IMR-90 (cell line): ENCODE results near the gene FBXL4. TPM values are rescaled to one million over a fixed set of nuclear protein-coding genes. Genes with fewer than 3 reads are reported as not detected.
A peak's percentile ranks its signal among the peaks of the same experiment; 100 is the strongest.

ENCODE experiments used
- ATAC-seq: fragments of 200-7000 bp; cut with Tn5 transposase; 2 replicates; pipeline ENCODE4 v1.9.1; 2020; ENCODE audit warnings: low read depth, mild to moderate bottlenecking, moderate library complexity
- BruUV-seq: library from RNA; stranded (reverse); fragments of 400-500 nt; replicated peaks from 2 replicates; lab custom pipeline; 2021; lab: Mats Ljungman, UMichigan
- CTCF ChIA-PET: fragments of 300-600 bp; formaldehyde crosslinking; extraction: SDS; loops from one replicate; lab custom pipeline; 2021; ENCODE audit warnings: antibody characterized with exemption; lab: Yijun Ruan, JAX
- POLR2A ChIA-PET: fragments of 300-600 bp; sonication (Branson Sonifier 250); formaldehyde crosslinking; loops from one replicate; lab custom pipeline; 2022; ENCODE audit warnings: antibody characterized with exemption; ENCODE audit not compliant: unreplicated experiment; lab: Charles Lee
- DNase-seq: peaks from one replicate; pipeline ENCODE4 v3.0.0; 2013
- H2AFZ ChIP-seq: replicated peaks from 2 replicates; pipeline ENCODE3; 2013; ENCODE audit warnings: low read length, mild to moderate bottlenecking; ENCODE audit not compliant: poor library complexity
- H2AK5ac ChIP-seq: 2 replicates; pipeline ENCODE4 v1.6.1; 2013; ENCODE audit warnings: low read depth, low read length, inconsistent platforms
- H2AK9ac ChIP-seq: replicated peaks from 2 replicates; pipeline ENCODE3; 2013; ENCODE audit warnings: mild to moderate bottlenecking, low read depth, low read length, moderate library complexity; ENCODE audit not compliant: poor library complexity
- H2BK120ac ChIP-seq: 2 replicates; pipeline ENCODE4 v1.6.1; 2013; ENCODE audit warnings: low read depth, low read length, inconsistent platforms
- H2BK15ac ChIP-seq: 3 replicates; pipeline ENCODE4 v1.6.1; 2013; ENCODE audit warnings: low read depth, low read length, inconsistent platforms
- H2BK20ac ChIP-seq: 2 replicates; pipeline ENCODE4 v1.6.1; 2013; ENCODE audit warnings: low read depth, mild to moderate bottlenecking, inconsistent platforms, low read length, moderate library complexity
- H2BK5ac ChIP-seq: 2 replicates; pipeline ENCODE4 v1.6.1; 2013; ENCODE audit warnings: mild to moderate bottlenecking, low read depth, low read length, inconsistent platforms; ENCODE audit not compliant: poor library complexity, severe bottlenecking
- H3K14ac ChIP-seq: replicated peaks from 2 replicates; pipeline ENCODE4 v1.6.1; 2013; ENCODE audit warnings: low read depth, low read length, inconsistent platforms
- H3K18ac ChIP-seq: 2 replicates; pipeline ENCODE4 v1.6.1; 2013; ENCODE audit warnings: low read depth, low read length, control low read depth
- H3K23ac ChIP-seq: 2 replicates; pipeline ENCODE4 v1.6.1; 2013; ENCODE audit warnings: low read depth, low read length, inconsistent platforms
- H3K27ac ChIP-seq: 2 replicates; pipeline ENCODE4 v1.5.1; 2013; ENCODE audit warnings: mild to moderate bottlenecking, control low read depth, low read length; ENCODE audit not compliant: insufficient read depth
- H3K27me3 ChIP-seq: 2 replicates; pipeline ENCODE4 v1.6.1; 2013; ENCODE audit warnings: low read length; ENCODE audit not compliant: control insufficient read depth, insufficient read depth
- H3K36me3 ChIP-seq: 2 replicates; pipeline ENCODE4 v1.6.1; 2013; ENCODE audit warnings: low read length, mixed read lengths; ENCODE audit not compliant: control insufficient read depth, insufficient read depth
- H3K4ac ChIP-seq: 2 replicates; pipeline ENCODE4 v1.6.1; 2013; ENCODE audit warnings: low read depth, low read length, inconsistent platforms
- H3K4me1 ChIP-seq: 2 replicates; pipeline ENCODE4 v1.6.1; 2013; ENCODE audit warnings: low read length, mixed read lengths; ENCODE audit not compliant: control insufficient read depth, insufficient read depth
- H3K4me2 ChIP-seq: 2 replicates; pipeline ENCODE4 v1.6.1; 2013; ENCODE audit warnings: low read depth, mild to moderate bottlenecking, control low read depth, low read length, moderate library complexity
- H3K4me3 ChIP-seq: 2 replicates; pipeline ENCODE4 v1.5.1; 2013; ENCODE audit warnings: low read depth, mild to moderate bottlenecking, control low read depth, low read length, moderate library complexity; ENCODE audit not compliant: insufficient read depth
- H3K56ac ChIP-seq: 2 replicates; pipeline ENCODE4 v1.6.1; 2013; ENCODE audit warnings: low read length, inconsistent platforms; ENCODE audit not compliant: insufficient read depth; ENCODE audit errors: extremely low read depth
- H3K79me1 ChIP-seq, 2 experiments: 2 replicates each; pipeline ENCODE4 v1.6.1; 2013; ENCODE audit warnings: low read length in 2 of 2, inconsistent platforms in 1 of 2, low read depth in 1 of 2
- H3K9ac ChIP-seq: 2 replicates; pipeline ENCODE4 v1.6.1; 2013; ENCODE audit warnings: low read depth, low read length, control low read depth
- H3K9me1 ChIP-seq: 2 replicates; pipeline ENCODE4 v1.6.1; 2013; ENCODE audit warnings: low read length, inconsistent platforms; ENCODE audit not compliant: insufficient read depth
- H3K9me3 ChIP-seq: 2 replicates; pipeline ENCODE4 v1.6.1; 2013; ENCODE audit warnings: low read length; ENCODE audit not compliant: control insufficient read depth, insufficient read depth
- H4K20me1 ChIP-seq: 2 replicates; pipeline ENCODE4 v1.6.1; 2013; ENCODE audit warnings: low read length, inconsistent platforms; ENCODE audit not compliant: insufficient read depth
- H4K5ac ChIP-seq: 2 replicates; pipeline ENCODE4 v1.6.1; 2013; ENCODE audit warnings: mild to moderate bottlenecking, low read depth, low read length, control low read depth
- H4K8ac ChIP-seq, 2 experiments: 2 replicates each; pipeline ENCODE4 v1.6.1; 2013; ENCODE audit warnings: low read depth in 2 of 2, low read length in 2 of 2, control low read depth in 1 of 2, inconsistent platforms in 1 of 2
- H4K91ac ChIP-seq: 2 replicates; pipeline ENCODE4 v1.6.1; 2013; ENCODE audit warnings: low read depth, low read length, inconsistent platforms; ENCODE audit not compliant: insufficient read depth
- BHLHE40 ChIP-seq: fragments of 150-350 bp; IDR thresholded peaks from 2 replicates; pipeline ENCODE4 v1.6.1; 2016; ENCODE audit warnings: mild to moderate bottlenecking, low read depth, low read length
- FOS ChIP-seq: fragments of 150-350 bp; IDR thresholded peaks from 2 replicates; pipeline ENCODE4 v1.6.1; 2016; ENCODE audit warnings: low read depth, low read length
- WGBS, 2 experiments: methylation state at CpG; one replicate each; pipeline versions ENCODE4 v1.1.5 to v1.1.7; 2013; ENCODE audit warnings: missing lambda C conversion rate in 2 of 2; ENCODE audit not compliant: insufficient read length in 1 of 2; ENCODE audit errors: extremely low coverage in 2 of 2; 5-methylcytosine and 5-hydroxymethylcytosine counted together
- dilution Hi-C: fragments of 300-500 bp; cut with HindIII; formaldehyde crosslinking; loops from one replicate; pipeline ENCODE4 v1.14.3; 2018; ENCODE audit warnings: low sequenced_read_pairs; ENCODE audit not compliant: unreplicated experiment
- in situ Hi-C: fragments of 300-500 bp; cut with MboI; formaldehyde crosslinking; loops from 3 replicates; pipeline ENCODE4 v1.14.3; 2019; ENCODE audit warnings: low sequenced_read_pairs, inconsistent platforms, mixed read lengths
- intact Hi-C: fragments of 100-400 bp; cut with micrococcal nuclease; formaldehyde crosslinking; loops from 2 replicates; pipeline ENCODE4 v1.10.0; 2022
- polyA plus RNA-seq, 3 experiments: library from polyadenylated mRNA; depleted of rRNA; stranded (reverse); fragments of >200 nt; gene quantifications; 2 replicates each; pipeline ENCODE4 v1.2.3, GENCODE V29; 2012; ENCODE audit warnings: low replicate concordance in 1 of 3
- total RNA-seq: library from RNA; depleted of rRNA; stranded (reverse); fragments of >200 nt; gene quantifications from 2 replicates; pipeline ENCODE4 v1.2.3, GENCODE V29; 2012

Gene FBXL4
- total and polyA plus RNA-seq, 2 of the 4 experiments (the other 2 are of a cell fraction): 7.8 to 17.6 TPM

GRCh38 chr6:98957450-98957849 is 9.7 kb upstream of the FBXL4 start:
- Histone ChIP-seq H3K9me3 (no peaks in the 10 kb centered on the region), H2AK9ac (no peak overlapping the region), H3K36me3 (no peaks in the 10 kb centered on the region), H3K4me2 (no peak overlapping the region), H3K4me3 (no peak overlapping the region), H3K27me3 (no peaks in the 10 kb centered on the region), H3K4me1 (no peaks in the 10 kb centered on the region), H4K8ac (no peak overlapping the region), H2BK20ac (no peak overlapping the region), H3K9me1 (no peaks in the 10 kb centered on the region), H3K9ac (no peak overlapping the region), H3K4ac (no peak overlapping the region), H3K23ac (no peak overlapping the region), H3K18ac (no peak overlapping the region), H2AFZ (no peak overlapping the region), H2BK5ac (no peak overlapping the region), H4K5ac (no peak overlapping the region), H3K14ac (no peak overlapping the region), H2BK15ac (no peak overlapping the region), H3K56ac (no peak overlapping the region), H4K91ac (no peak overlapping the region), H3K79me1 (no peaks in the 10 kb centered on the region), H4K20me1 (no peaks in the 10 kb centered on the region), H3K27ac (no peak overlapping the region), H2BK120ac (no peak overlapping the region), H2AK5ac (no peak overlapping the region)
- ChIA-PET POLR2A (no interaction called here), CTCF (interaction anchor here (0.6 kb wide), 1 partner anchor 72 kb away, joined by 3 read pairs; no protein-coding TSS in a partner anchor)
- WGBS, 2 experiments: no CpG with 5 or more reads among the region's 3 CpGs
- intact Hi-C loops: no loop called here
- ATAC-seq (peak; percentile 98), DNase-seq (peak; percentile 69)
- dilution Hi-C loops: no loop called here
- in situ Hi-C loops: no loop called here
- BruUV-seq: no TSS peak
- peak; percentile 33; the same call in 1 of the 2 replicates for TF ChIP-seq FOS
- TF ChIP-seq BHLHE40: no peak
